Dermis blood vessel endothelial cell (primary cell): ENCODE data around the gene ZNF221. TPM values are rescaled to one million over a fixed set of nuclear protein-coding genes. Genes with fewer than 3 reads are reported as not detected.
A peak's percentile ranks its signal among the peaks of the same experiment; 100 is the strongest.

ENCODE experiments used
- DNase-seq: peaks from one replicate; pipeline ENCODE4 v3.0.0; 2010
- total RNA-seq: library from RNA; depleted of rRNA; stranded (reverse); fragments of >200 nt; gene quantifications from 2 replicates; pipeline ENCODE4 v1.2.3, GENCODE V29; 2014

ZNF221 gene
- total RNA-seq, 1 donor from 2014 or later = 6.8 TPM

GRCh38 chr19:43960411-43960810 is 9.4 kb downstream of the ZNF221 start:
- no peak for DNase-seq

DNA sequence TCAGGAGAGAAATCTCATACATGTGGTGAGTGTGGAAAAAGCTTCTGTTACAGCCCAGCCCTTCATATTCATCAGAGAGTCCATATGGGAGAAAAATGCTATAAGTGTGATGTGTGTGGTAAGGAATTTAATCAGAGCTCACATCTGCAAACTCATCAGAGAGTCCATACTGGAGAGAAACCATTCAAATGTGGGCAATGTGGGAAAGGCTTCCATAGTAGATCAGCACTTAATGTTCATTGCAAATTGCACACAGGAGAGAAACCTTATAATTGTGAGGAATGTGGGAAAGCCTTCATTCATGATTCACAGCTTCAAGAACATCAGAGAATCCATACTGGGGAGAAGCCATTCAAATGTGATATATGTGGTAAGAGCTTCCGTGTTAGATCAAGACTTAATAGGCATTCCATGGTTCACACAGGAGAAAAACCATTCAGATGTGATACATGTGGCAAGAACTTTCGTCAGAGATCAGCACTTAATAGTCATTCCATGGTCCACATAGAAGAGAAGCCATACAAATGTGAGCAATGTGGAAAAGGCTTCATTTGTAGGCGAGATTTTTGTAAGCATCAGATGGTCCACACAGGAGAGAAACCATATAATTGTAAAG is 15.2 kb downstream of the ZNF221 start:
- DNase-seq = peak; percentile 3

DNA sequence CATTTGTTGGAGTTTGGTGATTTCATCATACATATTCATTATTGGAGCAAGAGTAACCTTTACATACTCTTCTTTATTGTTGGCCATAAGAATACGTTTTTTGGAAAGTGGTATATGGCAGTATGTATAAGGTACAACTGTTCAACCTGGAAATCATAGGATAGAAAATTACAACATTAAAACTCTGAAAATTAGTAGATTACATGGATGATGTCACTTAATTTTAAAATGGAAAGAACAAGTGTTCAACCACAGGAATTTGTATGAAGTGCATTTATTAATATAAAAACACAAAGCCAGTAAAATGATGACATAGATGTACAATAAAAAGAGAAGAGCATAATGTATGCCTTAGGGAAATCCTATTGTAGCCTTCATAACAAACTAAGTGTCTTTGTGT is 25.7 kb downstream of the ZNF221 start:
- no peak for DNase-seq

DNA sequence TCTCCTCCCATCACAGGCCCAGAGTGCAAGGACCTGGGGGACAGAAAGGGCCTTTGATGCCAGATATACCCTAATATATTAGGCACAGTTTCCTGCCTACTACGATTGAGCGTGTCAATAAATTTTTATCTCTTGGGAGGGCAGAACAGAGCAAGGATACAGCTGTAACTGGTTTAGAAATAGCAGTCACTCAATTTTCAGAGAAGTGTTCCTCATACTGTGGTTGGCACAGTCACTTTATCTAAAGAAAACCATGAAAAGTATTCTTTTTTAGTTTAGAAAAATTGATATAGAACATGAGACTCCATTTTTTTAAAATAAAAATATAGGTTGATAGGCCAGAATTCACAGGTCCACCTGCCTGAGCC is 32.5 kb downstream of the ZNF221 start:
- no peak for DNase-seq

GRCh38 chr19:43983912-43984686 is 33.1 kb downstream of the ZNF221 start, which contains the start of gene ZNF155:
TSS of gene ZNF155 (plus strand) at chr19:43984188. CDS start at chr19:43988544, 4,356 bp downstream.
- peak; percentile 98 for DNase-seq

GRCh38 chr19:43984687-43985000 is 33.6 kb downstream of the ZNF221 start:
- DNase-seq = no peak

- DNase-seq = peak; percentile 10
Measured at GRCh38 chr19:43997631-43998290, 46.7 kb downstream of the ZNF221 start.

DNA sequence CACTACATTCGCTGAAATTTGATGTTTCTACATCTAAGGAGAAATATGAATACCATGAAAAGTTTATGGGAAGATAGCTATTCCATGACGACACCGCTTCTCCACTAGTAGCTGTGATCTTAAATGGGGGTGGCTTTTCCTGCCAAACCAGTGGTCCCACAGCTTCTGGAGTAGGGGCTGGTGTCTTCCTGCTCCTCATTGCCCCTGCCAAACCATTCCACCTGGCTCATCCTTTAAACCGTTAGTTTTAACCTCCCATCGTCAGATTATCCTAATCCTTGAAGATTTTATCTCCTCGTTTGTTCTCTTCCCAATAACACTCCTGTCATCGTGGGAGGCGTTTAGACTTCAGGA is 51.2 kb downstream of the ZNF221 start:
- no peak for DNase-seq

GRCh38 chr19:44002566-44003460 is 51.8 kb downstream of the ZNF221 start, which contains the start of gene ZNF230:
TSS of gene ZNF230 (plus strand) at chr19:44002957. CDS start at chr19:44007079, 4,122 bp downstream.
- peak; percentile 97 for DNase-seq

GRCh38 chr19:44003461-44004009 is 52.5 kb downstream of the ZNF221 start:
- peak; percentile 15 for DNase-seq

DNA sequence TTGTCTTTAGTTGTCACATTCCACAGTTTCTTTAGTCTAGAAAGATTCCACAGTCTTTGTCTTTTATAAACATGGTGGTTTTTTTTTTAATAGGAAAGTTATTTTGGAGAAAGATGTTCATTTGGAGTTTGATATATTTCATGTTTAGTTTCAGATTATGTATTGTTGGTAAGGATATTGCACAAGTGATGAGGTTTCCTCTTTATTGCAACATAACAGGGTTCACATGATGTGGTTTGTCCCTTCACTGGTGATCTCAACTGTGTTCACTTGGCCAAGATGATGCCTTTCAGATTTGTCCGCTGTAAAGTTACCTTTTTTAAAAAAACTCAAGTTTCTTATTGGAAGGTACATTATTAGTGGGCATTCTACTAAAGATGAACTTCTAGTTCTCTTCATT is 54.9 kb downstream of the ZNF221 start:
- DNase-seq = no peak

- DNase-seq = no peak
Measured at GRCh38 chr19:44007473-44007872, 56.4 kb downstream of the ZNF221 start.

DNA sequence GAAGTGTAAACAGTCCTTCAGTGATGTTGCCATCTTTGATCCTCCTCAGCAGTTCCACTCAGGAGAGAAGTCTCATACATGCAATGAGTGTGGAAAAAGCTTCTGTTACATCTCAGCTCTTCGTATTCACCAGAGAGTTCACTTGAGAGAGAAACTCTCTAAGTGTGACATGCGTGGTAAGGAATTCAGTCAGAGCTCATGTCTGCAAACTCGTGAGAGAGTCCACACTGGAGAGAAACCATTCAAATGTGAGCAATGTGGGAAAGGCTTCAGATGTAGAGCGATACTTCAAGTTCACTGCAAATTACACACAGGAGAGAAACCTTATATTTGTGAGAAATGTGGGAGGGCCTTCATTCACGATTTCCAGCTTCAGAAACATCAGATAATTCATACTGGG is 59.4 kb downstream of the ZNF221 start:
- no peak for DNase-seq

Other genes with a start within 250 kb of the ZNF221 start
- not detected in 2 replicates for gene IRGC, start 235.2 kb upstream of the ZNF221 start, total RNA-seq
- 8.8 and 9.0 TPM in 2 replicates for gene SMG9, start 196.3 kb upstream of the ZNF221 start, total RNA-seq
- gene KCNN4, start 170.3 kb upstream of the ZNF221 start, total RNA-seq = 0.09 and 0.51 TPM in 2 replicates
- 0.09 and 0.17 TPM in 2 replicates for gene LYPD5, start 148.8 kb upstream of the ZNF221 start, total RNA-seq
- gene ZNF283, start 123.9 kb upstream of the ZNF221 start, total RNA-seq = 10.9 and 11.1 TPM in 2 replicates
- gene ZNF404, start 67.3 kb upstream of the ZNF221 start, total RNA-seq = 0.51 and 1.5 TPM in 2 replicates
- gene ZNF45, start 15.9 kb upstream of the ZNF221 start, total RNA-seq = 19.2 and 21.0 TPM in 2 replicates
- 6.6 and 9.5 TPM in 2 replicates for gene ZNF155, start 33.0 kb downstream of the ZNF221 start, total RNA-seq
- gene ZNF230, start 51.7 kb downstream of the ZNF221 start, total RNA-seq = 2.6 and 3.7 TPM in 2 replicates
- gene ZNF222, start 74.2 kb downstream of the ZNF221 start, total RNA-seq = 4.8 and 7.5 TPM in 2 replicates
- gene ZNF223, start 100.8 kb downstream of the ZNF221 start, total RNA-seq = 6.3 and 8.3 TPM in 2 replicates
- 2.4 and 3.4 TPM in 2 replicates for gene ZNF284, start 120.9 kb downstream of the ZNF221 start, total RNA-seq
- 22.0 and 37.6 TPM in 2 replicates for gene ZNF224, start 143.1 kb downstream of the ZNF221 start, total RNA-seq
- 5.3 and 8.5 TPM in 2 replicates for gene ZNF225, start 162.2 kb downstream of the ZNF221 start, total RNA-seq
- gene ZNF234, start 190.3 kb downstream of the ZNF221 start, total RNA-seq = 8.3 and 15.7 TPM in 2 replicates
- gene ZNF226, start 213.9 kb downstream of the ZNF221 start, total RNA-seq = 11.4 and 19.2 TPM in 2 replicates